CD4-positive, alpha-beta T cell (primary cell): ENCODE measurements around the gene ZNF519. TPM values are rescaled to one million over a fixed set of nuclear protein-coding genes. Genes with fewer than 3 reads are reported as not detected.

Experiments used
- ATAC-seq: fragments of 200-7000 bp; cut with Tn5 transposase; one replicate; pipeline ENCODE4 v1.10.0; 2022; ENCODE audit warnings: mild to moderate bottlenecking; ENCODE audit not compliant: poor library complexity
- CTCF ChIA-PET: fragments of 350-600 bp; sonication (Branson Sonifier 250); formaldehyde crosslinking; loops from one replicate; lab custom pipeline; 2021; ENCODE audit warnings: antibody characterized with exemption, inconsistent platforms; lab: Charles Lee
- POLR2A ChIA-PET: fragments of 350-600 bp; sonication (Branson Sonifier 250); formaldehyde crosslinking; loops from one replicate; lab custom pipeline; 2021; ENCODE audit warnings: antibody characterized with exemption, inconsistent platforms; lab: Charles Lee
- DNase-seq, 14 experiments: peaks; one replicate each; pipeline ENCODE4 v3.0.0-alpha.2; 2013 to 2020; ENCODE audit warnings: mixed read lengths in 2 of 14
- H3K27ac ChIP-seq, 2 donors: one replicate each; pipeline versions ENCODE4 v1.5.1 to v1.7.0; 2013; ENCODE audit warnings: low read length in 2 of 2, low read depth in 1 of 2, mild to moderate bottlenecking in 1 of 2
- H3K27me3 ChIP-seq, 2 experiments: 1 replicate in 1 of 2; 2 replicates in 1 of 2; pipeline versions ENCODE4 v1.6.1 to v1.7.0; 2013; ENCODE audit warnings: low read length in 2 of 2, control low read depth in 1 of 2, mild to moderate bottlenecking in 1 of 2, moderate library complexity in 1 of 2; ENCODE audit not compliant: insufficient read depth in 2 of 2, control insufficient read depth in 1 of 2
- H3K36me3 ChIP-seq: one replicate; pipeline ENCODE4 v1.6.1; 2013; ENCODE audit warnings: low read length, control low read depth; ENCODE audit not compliant: insufficient read depth
- H3K4me1 ChIP-seq: one replicate; pipeline ENCODE4 v1.6.1; 2013; ENCODE audit warnings: low read length, control low read depth; ENCODE audit not compliant: insufficient read depth
- H3K4me3 ChIP-seq: one replicate; pipeline ENCODE4 v1.5.1; 2013; ENCODE audit warnings: mild to moderate bottlenecking, low read length, moderate library complexity
- H3K9me3 ChIP-seq, 2 experiments: 1 replicate in 1 of 2; 2 replicates in 1 of 2; pipeline versions ENCODE4 v1.6.1 to v1.7.0; 2013; ENCODE audit warnings: low read length in 2 of 2, mild to moderate bottlenecking in 2 of 2, control low read depth in 1 of 2, moderate library complexity in 1 of 2; ENCODE audit not compliant: control insufficient read depth in 1 of 2, insufficient read depth in 1 of 2
- H3K27ac Mint-ChIP-seq: one replicate; pipeline ENCODE4 v1.8.0; 2020; ENCODE audit warnings: mixed read lengths
- H3K27me3 Mint-ChIP-seq: one replicate; pipeline ENCODE4 v1.8.0; 2021; ENCODE audit warnings: mixed read lengths
- H3K36me3 Mint-ChIP-seq: one replicate; pipeline ENCODE4 v1.8.0; 2021; ENCODE audit warnings: low read depth, mixed read lengths
- H3K4me1 Mint-ChIP-seq: one replicate; pipeline ENCODE4 v1.8.0; 2021; ENCODE audit warnings: low read depth, mixed read lengths
- H3K4me3 Mint-ChIP-seq: one replicate; pipeline ENCODE4 v1.8.0; 2020; ENCODE audit warnings: mild to moderate bottlenecking, mixed read lengths
- H3K9me3 Mint-ChIP-seq: one replicate; pipeline ENCODE4 v1.8.0; 2020; ENCODE audit warnings: mixed read lengths
- CTCF ChIP-seq: fragments of 200-600 bp; IDR thresholded peaks from one replicate; pipeline ENCODE4 v1.8.0; 2022; ENCODE audit warnings: antibody characterized with exemption, mild to moderate bottlenecking
- intact Hi-C, 2 experiments: fragments of 100-400 bp; cut with DNase I in 1 of 2; cut with micrococcal nuclease in 1 of 2; formaldehyde crosslinking; loops; one replicate each; pipeline versions ENCODE4 v1.15.1 to v1.9.0; 2023 to 2025; cut with DNase I, micrococcal nuclease
- total RNA-seq, 174 experiments: library from RNA in 2 of 174; stranded (reverse) in 2 of 174; gene quantifications; one replicate each; pipeline ENCODE4 v1.2.3 and lab custom pipeline; 2021 to 2026

The ZNF519 gene
- total RNA-seq, 2 experiments from 2014 or later: 8.3 to 10.4 TPM

DNA sequence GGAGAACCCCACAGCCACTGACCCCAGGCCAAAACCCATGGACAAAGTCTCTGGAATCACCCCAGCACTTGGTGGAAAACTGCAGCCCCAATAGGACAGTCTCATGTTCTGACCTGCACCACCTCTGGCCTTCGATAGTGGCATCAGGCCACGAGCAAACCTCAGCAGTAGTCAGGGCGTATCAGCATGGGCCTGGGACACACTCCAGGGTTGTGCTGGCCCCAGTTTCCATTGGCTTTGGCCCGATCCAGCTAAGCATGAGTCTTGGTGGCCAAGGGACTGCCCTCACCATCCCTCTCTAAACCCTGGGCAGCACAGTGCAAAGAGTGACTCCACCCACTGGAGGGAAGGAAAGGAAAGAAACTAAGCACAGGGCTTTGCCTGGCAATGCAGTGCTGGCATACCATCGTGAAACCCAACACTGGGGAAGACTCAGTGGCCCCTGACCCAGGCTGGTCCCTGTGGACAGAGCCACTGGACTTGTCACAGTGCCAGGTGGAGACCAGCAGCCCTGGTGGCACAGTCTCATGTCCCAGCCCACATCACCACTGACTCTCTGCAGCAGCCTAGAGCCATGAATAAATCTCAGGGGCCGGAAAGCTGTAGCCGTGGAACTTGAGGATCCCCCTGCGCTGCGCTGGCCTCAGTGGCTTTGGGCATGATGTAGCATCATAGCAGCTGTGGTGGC, 46.3 kb downstream of the ZNF519 start:
- Mint-ChIP-seq H3K27ac (no peak overlapping the region), H3K4me3 (no peak overlapping the region), H3K4me1 (no peaks in the 10 kb centered on the region), H3K9me3 (no peaks in the 10 kb centered on the region), H3K36me3 (no peaks in the 10 kb centered on the region), H3K27me3 (no peaks in the 10 kb centered on the region)
- DNase-seq: no peak
- Histone ChIP-seq H3K9me3 (no peaks in the 10 kb centered on the region), H3K4me1 (no peaks in the 10 kb centered on the region), H3K27me3 (no peaks in the 10 kb centered on the region), H3K27ac (no peak overlapping the region), H3K4me3 (no peak overlapping the region), H3K36me3 (no peaks in the 10 kb centered on the region)
- ChIA-PET CTCF (no interaction called here), POLR2A (no interaction called here)
- ATAC-seq: no peak
- no peak for TF ChIP-seq CTCF
- intact Hi-C loops: loop anchor here in 1 of 2 experiments (10.0 kb wide), 1 partner anchor 261 kb away; the partner anchor contains the start of gene MC5R

GRCh38 chr18:14075196-14075595, 57.0 kb downstream of the ZNF519 start:
- Mint-ChIP-seq H3K4me3 (no peak overlapping the region), H3K27ac (no peak overlapping the region), H3K9me3 (no peaks in the 10 kb centered on the region), H3K4me1 (no peaks in the 10 kb centered on the region), H3K27me3 (no peaks in the 10 kb centered on the region), H3K36me3 (peaks cover 27% of the 10 kb centered on the region)
- H3K4me1 ChIP-seq: no peaks in the 10 kb centered on the region
- TF ChIP-seq CTCF: no peak
- ATAC-seq (no peak), DNase-seq (no peak)
- no peak overlapping the region for H3K4me3 ChIP-seq
- intact Hi-C loops: no loop called here
- H3K27me3 ChIP-seq: no peaks in the 10 kb centered on the region
- CTCF ChIA-PET: no interaction called here
- no peaks in the 10 kb centered on the region for H3K9me3 ChIP-seq
- H3K36me3 ChIP-seq: no peaks in the 10 kb centered on the region
- no peak overlapping the region for H3K27ac ChIP-seq
- POLR2A ChIA-PET: no interaction called here

DNA sequence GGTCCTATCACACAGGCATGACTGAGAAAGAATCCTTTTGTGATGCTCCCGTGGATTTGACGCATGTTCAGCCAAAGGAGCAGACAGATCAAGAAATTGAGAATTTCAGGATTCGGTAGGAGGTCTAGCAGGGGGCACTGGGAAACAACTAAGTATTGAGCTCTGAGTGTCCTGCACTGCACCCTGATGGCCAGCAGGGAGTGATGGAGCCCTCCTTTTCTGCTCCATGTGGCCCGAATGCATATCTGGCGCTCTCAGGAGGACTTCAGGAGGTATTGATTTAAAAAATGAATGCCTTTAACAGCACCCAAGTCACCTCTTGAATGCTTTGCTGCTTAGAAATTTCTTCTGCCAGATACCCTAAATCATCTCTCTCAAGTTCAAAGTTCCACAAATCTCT, 58.0 kb downstream of the ZNF519 start:
- no peaks in the 10 kb centered on the region for H3K9me3 Mint-ChIP-seq

More for the DNA sequence above, 58.0 kb downstream of the ZNF519 start:
- H3K27ac Mint-ChIP-seq: no peak overlapping the region
- ChIA-PET CTCF (no interaction called here), POLR2A (no interaction called here)
- no peaks in the 10 kb centered on the region for H3K27me3 ChIP-seq
- intact Hi-C loops: no loop called here
- H3K27me3 Mint-ChIP-seq: no peaks in the 10 kb centered on the region
- H3K36me3 ChIP-seq: no peaks in the 10 kb centered on the region
- H3K4me1 Mint-ChIP-seq: no peaks in the 10 kb centered on the region
- no peaks in the 10 kb centered on the region for H3K4me1 ChIP-seq
- no peaks in the 10 kb centered on the region for H3K9me3 ChIP-seq
- no peak overlapping the region for H3K27ac ChIP-seq
- H3K4me3 ChIP-seq: no peak overlapping the region
- no peak for DNase-seq
- TF ChIP-seq CTCF: no peak
- no peak for ATAC-seq
- H3K36me3 Mint-ChIP-seq: peaks cover 36% of the 10 kb centered on the region
- H3K4me3 Mint-ChIP-seq: no peak overlapping the region
